GM21576 (cell line): ENCODE data around the gene ZNF236.
"Not testable (repeated sequence)": the region's sequence is repeated elsewhere in the genome, so short reads cannot be mapped to it uniquely, and the experiment has no call there.

ENCODE experiments used
- ATAC-seq: cut with Tn5 transposase; IDR thresholded peaks from one replicate; pipeline ENCODE4 v1.9.1; 2021; ENCODE audit warnings: mild to moderate bottlenecking, moderate library complexity; ENCODE audit not compliant: unreplicated experiment

Gene ZNF236

DNA sequence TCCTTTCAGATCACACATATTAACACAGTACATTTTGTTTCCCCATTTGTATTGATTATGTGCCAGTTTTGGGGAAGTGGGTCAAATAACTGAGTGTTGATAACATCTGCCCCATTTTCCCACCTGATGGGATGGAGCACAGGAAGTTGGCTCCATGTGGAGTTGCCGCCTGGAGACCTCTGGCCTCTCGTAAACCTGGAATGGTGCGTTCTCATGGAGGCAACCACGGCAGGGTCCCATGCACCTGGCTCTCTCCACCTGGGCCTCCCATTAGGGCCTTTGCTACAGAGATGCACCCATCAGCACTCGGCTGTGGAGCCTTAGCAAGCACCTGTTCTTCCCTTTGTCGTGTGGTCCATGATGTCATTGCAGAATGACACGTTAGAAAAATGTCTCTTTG lies 179.6 kb downstream of the ZNF236 start:
- ATAC-seq: no peak

DNA sequence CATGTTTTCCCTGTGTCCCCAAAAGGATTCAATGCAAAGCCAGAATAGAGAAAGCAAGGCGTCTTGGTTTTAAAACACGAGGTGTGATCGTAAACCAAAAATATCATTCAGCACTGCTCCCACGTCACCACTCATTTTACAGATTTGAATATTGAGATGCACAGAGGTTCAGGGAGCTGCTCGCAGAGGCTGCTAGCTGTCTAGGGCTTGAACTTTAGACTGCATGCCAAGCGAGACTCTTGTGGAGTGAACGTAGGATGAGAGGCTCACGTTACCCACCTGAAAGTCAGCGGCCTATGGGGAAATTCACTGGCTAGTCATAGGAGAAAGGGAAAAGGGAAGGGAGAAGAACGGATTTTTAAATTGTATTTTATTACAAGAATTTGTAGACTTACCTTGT lies 180.1 kb downstream of the ZNF236 start:
- ATAC-seq: no peak

DNA sequence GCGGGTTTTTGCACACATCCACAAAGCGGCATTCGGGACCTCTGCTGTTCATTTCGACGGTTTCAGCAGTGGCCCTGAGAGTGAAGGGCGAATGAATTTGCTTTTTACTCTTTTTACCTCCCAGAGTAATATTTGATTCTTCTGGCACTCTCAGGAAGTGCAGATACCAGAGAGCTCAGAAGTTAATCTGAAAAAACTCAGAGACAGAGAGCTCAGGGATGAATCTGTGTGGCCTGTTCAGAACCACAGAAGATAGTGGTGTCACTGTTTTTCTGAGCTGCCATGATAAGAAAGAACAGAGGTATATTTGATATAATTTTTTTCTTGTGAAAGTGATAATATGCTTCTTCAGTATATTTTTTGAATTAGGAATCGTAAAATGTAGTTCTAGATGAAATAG lies 181.0 kb downstream of the ZNF236 start:
- ATAC-seq: no peak

DNA sequence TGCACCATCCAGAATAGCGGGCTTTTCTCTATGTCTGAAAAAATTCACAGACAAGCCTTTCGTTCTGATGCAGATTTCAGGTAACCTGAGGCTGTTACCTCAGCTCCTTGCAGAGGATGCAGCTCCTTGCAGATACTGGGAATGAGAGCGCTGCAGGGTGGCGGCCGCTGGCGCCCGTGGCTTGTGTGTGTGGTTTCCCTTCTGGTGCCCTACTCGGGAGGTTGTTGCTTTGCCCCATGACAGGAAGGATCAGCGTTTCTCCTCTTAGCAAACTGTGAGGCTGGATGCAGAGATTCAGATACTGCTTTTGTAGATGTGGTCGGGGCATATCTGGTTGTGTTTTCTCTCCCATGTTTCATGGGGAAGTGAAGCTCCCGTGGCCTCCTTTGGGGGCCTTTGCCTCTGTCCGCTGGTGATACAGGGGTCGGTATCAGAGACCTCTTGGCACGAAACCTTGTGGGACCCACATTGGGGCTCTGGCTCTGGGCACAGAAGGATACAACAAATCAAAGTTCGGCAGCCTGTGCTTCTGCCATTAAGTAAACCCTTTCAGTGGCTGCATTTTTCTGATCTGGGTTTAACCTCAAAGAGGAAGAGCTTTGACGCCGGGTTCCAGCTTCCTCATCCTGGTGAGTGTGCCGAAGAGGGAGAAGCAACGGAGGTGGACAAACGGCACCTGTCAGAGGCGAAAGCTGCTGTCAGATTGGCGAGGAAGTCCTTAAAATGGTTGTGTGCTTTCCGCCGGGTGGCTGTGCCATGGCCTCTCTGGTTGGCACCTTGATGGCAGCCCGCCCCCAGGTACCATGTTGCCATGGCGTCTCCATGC lies 182.4 kb downstream of the ZNF236 start:
- ATAC-seq: no peak

DNA sequence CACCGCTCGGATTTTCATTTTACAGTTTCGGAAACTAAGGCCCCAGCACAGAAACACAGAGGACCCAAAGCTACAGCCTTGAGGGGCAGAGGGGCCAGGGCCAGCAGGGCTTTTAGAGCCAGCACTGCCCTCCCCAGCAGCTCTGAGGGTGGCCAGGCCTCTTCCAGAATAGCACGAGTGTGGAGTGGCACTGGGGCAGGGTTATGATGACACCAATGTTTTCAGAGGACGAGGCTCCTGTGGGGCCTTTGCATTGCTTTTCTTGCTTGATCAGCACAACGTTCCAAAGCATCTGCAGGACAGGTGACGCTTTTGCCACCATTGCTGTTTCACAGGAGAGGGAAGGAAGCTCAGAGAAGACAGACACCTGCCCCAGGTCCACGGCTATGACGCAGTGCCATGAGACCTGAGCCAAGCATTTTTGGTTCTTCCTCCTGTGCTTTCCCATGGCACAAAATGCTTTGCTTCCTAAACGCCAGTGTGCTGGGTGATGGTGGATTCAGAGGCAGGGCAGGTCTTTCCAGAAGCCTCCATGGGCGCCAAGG lies 183.4 kb downstream of the ZNF236 start:
- no peak for ATAC-seq

DNA sequence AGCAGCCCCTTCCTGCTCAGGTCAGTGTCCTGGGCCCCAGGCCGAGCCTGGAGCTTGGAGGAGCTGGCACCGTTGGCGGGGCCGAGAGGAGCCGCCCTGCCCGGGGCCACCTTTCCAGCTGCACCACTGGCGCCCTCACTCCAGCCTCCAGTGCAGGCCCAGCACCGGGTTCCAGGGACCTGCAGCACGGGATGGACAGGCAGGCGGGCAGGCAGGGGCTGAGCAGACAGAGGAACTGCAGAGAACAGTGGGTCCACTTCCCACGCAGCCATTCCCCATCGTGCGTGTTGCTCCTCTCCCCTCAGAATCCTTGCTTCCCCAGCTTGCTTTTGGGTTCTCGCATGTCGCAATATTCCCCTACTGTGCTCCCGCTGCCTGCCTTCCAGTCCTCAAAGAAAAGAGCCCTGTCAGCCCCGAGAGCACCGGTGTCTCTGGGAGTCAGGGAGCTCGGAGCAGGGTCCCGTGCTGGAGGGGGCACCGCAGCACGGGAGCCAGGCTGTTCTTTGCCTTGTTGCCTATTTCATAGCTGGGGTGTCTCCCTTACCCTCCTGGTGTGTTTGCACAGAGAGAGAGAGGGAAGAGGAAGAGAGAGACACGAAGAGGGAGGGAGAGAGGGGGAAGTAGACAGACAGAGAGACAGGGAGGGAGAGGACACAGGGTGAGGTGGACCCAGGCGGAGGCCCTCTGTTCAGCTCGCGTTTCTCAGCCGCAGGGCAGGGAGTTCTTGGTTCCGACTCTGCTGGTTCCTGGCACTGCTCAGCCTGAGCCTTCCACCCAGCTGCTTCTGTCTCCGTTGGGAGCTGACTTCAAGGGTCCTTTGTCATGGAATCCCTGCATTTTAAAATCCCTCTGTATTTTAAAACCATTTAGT lies 184.2 kb downstream of the ZNF236 start:
- ATAC-seq: no peak

DNA sequence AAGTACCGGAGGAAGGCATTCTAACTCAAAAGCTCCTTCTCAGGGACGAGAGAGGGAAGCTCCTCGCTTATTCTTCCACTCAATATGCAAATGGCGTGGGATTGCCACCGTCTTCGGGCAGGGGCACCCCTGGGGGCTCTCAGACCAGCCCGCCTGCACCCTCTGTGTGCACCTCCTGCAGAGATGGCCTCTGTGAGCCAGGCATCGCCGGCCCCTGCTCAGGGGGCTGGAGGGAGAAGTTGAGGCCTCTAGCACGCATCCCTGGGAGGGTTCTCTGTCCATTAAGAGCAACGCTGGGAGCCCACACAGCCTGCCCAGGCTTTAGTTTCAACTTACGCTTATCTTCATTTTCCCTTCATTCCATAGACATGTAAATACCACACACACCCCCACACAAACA lies 184.9 kb downstream of the ZNF236 start:
- ATAC-seq: no peak

DNA sequence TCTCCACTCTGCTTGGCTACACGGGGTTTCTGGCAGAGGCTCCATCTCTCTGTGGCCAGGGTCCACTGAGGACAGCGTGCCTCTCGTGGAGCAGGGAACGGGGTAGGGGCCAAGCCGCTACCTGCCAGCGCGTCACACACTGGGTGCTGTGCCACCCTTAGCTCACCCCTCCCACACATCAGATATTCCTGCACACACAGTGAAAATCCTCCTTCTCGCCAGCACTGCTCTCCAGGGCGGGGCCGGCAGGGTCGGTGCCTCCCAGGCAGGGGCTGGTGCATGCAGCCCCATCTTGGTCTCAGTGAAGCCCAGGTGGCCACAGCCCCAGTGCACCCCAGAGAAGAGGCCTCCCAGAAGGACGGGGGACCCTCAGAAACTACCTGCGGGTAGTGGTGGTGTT lies 185.6 kb downstream of the ZNF236 start:
- ATAC-seq: no peak

DNA sequence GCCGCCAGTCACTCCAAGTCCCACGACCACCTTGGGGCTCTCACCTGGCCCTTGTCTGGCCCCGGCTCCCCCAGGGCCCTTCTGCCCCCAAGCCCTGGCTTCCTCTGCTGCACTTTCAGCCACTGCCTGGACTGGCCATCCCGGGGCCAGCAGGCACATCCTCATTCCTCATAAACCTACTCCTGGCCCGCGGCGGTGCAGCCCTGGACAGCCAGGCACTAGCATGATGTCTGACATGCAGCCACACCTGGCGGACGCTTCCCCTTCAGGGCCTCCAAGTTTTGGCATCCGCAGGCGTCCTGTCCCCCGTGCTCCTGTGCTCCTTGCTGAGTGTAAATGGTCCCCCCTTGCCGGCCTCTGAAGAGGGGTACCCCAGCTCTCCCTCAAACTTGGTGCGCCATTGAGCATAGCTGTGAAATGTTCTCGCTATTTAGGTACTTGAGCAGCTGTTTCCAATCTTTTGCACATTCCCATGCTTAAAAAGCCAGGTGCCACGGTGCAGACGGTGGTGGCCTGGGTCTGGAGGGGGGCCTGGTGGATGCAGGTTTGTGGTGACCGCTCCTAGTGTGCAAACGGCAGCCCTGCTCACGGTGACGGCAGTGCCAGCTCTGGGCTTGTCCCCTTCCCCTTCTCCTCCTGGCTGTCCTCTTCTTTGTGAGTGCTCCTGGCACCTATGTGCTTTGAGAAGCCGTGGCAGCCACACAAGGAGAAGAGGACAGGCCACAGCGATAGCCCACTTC lies 186.4 kb downstream of the ZNF236 start:
- no peak for ATAC-seq

DNA sequence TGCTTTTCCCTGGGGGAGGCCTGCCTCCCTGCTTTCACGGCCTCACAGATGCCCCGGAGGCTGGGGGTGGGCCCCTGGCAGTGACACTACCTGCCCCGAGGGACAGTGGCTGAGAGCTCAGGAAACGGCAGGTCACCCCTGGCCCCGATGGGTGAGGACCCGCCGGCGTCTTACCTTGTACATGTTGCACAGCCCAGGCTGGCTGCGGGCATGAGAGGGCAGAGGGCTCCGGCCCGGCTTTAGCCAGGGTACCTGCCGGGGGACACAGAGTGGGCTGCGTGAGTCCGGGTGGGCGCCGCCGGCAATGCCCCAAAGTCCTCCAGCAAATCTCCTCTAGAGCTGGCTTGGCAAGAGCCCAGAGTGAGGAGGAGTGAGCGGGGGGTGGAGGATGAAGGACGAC lies 187.3 kb downstream of the ZNF236 start:
- ATAC-seq: no peak

DNA sequence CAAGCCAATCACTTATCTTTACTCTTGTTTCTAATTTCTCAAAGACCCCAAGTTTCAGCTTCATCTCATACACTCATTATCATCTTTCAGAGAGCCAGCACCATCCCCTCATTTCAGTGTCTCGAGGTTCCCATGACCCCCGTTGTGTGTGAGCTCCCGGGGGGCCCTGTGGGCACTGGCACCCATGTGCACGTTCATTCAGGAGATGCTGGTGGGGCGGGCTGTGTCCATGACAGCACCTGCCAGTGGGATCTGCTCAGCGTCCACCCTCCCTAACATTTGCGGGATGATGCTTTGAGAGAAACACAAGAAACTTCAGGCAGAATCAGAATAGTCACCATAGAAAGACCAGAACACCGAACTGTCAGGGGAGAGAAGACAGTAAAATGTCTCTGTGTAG lies 189.8 kb downstream of the ZNF236 start:
- no peak for ATAC-seq

DNA sequence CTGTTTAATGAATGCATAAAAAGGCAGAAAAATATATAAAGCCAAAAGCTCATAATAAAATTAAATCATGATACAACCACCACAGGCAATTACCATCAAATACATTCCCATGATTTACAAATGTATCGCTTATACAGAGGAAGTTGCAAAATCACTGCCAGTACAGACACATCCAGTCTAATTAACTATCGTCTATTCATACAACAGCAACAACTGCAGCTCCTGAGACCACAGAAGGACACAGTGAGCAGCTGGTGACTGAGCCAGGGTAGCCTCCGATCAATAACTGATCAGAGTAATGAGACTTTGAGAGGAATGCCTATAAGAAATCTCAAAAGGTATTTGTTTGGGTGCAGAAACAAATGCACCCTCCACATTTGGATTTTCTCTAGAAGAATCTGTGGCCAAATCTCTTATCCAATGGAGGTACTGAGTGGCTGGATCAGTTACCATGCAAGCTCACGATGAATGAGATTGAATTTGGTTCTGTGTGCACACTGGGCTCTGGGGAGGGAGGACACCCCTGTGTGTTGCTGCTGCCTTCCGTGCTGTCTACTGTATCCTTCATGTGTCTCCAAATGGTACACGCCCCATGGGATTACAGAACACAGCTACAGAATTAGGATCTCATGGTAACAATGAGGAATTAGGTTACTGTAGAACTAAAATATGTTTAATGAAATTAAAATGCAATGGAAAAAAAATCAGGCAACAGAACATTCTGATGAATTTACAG lies 190.6 kb downstream of the ZNF236 start:
- ATAC-seq: no peak

DNA sequence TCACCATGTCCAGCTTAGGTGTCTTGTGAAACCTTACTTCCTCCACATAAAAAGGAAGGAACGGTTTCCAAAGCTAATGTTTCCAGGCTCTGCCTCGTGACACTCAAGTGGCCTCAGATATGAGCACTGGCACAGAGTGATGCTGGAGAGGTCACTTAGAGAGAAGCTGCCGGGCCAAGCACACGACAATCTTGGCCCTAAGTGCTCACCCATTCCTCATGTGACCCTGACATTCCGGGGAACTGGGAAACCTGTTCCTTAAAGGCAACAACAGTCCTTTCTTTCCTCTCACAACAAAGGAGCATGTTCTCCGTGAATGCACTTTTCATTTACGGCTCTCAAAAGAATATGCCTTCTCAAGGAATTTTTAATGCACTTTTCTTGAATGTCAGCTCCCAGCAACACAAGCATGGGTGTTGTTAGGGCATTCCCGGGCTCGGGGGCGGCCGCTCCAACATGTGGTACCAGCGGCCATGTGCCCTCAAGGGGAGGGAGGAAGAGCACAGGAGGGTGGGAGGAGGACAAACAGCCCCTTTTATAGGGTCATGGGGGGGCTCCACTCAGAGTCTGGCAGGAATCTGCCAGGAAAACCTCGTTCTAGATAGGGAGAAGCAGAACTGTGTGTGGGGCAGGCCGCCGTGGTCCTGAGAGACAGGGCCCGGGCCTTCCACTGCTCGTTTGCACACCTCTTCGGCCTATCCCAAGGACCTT lies 191.6 kb downstream of the ZNF236 start:
- no peak for ATAC-seq

DNA sequence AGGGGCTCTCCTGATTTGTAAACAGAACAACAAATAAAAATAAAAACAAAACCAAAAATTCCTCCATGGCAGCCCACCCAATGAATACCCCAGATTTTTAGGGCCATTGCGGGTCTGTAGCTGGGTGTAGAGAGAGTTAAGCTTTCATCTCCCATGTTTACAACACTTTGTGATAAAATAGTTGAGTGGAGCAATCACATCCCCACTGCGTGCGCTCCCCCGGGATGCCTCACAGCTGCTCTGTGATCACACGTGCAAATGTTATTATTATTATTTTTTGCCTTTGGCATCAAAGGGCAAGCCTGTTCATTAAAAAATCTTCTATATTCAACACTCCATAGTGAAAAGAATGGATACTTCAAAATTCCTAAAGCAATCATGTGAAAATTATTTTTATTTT lies 192.2 kb downstream of the ZNF236 start:
- ATAC-seq: no peak

DNA sequence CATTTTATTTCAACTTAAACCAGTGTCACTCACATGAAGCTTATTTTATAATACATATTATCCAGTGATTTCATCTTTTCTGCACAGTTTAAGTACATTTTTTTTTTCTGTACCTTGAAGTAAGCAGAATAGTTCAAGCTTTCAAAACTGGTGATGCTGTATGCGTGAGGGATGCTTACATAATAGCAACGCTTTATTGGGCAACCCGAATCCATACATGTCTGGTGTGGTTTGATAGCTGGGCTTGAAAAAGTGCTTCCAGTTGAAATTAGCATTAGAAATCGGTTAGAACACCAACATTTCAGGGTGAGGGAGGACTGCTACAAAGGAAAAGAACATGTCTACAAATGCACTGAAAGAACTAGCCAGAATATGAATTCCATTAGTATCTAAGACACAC lies 192.8 kb downstream of the ZNF236 start:
- ATAC-seq: no peak

DNA sequence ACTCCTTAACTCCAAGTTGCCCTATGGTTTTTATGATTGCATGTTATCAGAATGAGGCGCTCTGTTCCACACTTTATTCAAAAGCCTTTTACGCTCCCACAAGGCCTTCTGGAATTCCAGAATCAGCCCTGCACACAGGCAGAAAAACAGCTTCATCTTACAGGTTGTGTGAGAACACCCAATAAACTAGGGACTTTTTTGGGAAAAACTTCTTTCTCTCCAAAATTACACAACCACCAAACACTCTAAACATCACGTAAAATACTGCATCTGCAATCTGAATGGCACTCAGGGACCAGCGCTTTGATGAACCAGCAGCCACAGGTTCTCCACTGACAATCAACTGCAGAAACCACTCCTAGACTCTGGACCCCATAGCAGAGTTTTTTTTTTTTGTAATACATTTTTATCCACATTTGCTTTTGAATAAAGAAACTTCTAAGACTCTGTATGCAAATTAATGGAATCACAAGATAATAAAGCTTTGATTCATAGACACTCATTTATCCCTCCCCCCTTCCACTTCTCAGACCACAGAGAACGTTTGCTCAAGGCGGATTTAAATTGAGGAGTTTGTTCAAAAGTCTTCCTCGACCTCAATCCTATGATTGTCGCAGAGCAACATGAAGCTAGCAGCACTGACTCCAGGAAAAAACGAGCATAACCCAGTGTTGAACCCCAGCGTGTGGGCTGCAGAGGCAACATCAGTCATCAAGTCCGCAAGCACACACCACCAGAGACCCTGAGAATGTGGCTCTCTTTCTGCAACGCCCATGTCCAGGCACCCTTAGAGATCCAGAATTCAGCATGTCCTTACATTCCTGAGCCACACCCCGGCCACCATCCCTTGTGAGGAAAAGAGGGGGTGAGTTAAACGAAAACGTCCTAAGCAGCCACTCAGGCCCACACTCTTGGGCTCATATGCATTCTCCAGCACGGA lies 193.7 kb downstream of the ZNF236 start:
- ATAC-seq: no peak

DNA sequence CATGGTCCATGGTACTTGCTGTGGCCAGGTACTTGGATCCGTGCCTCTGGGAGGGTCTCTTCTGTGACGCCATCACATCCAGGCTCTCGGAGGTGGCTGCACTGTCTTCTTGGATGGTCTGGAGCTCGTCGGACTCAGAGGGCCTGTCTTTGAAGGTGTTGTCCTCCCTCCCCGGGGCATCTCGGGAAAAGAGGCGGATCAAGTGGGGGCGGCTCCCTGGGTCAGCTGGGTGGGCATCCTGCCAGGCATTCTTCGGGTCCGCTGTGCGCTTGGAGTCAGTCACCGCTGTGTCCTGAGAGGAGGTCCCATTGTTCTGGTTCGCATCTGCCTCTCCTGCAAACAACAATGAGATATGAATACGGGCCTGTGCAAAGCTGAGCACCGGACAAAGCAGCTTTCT lies 194.6 kb downstream of the ZNF236 start:
- ATAC-seq: no peak

DNA sequence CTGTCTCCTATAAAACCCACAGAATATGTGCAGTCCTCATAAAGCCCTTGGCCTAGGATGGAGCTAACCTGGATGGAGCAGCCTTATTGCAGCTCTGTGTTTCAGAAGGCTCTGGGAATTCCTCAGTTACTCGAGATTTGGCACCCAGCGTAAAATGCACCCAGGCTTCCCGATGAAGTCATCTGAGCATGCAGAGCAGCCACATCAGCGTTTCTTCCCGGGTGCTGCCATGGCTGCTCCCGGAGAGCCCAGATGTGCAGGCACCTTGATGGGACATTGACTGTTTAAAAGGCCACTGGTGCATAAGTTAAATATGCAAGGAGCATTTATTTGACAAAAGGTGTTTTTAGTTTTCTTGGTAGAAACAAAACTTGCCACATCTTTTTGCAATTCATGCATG lies 195.0 kb downstream of the ZNF236 start:
- ATAC-seq: no peak

DNA sequence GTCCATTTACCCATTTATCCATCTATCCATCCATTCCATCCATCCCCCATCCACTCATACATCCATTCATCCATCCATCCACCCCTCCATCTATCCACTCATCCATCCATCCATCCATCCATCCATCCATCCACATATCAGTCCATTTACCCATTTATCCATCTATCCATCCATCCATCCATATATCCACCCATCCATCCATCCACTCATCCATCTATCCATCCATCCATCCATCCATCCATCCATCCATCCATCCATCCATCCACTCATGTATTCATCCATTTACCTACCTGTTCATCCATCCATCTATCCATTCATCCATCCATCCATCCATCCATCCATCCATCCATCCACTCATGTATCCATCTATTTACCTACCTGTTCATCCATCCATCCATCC lies 196.3 kb downstream of the ZNF236 start:
- ATAC-seq: not testable (repeated sequence)
